MG63 (cell line): ENCODE data around the gene SND1. TPM values are rescaled to one million over a fixed set of nuclear protein-coding genes. Genes with fewer than 3 reads are reported as not detected.
A peak's percentile ranks its signal among the peaks of the same experiment; 100 is the strongest.

Experiments used
- DNase-seq: peaks from one replicate; pipeline ENCODE4 v3.0.0-alpha.2; 2020
- H3K27me3 ChIP-seq: fragments of 250-450 bp; sonication (Bioruptor Pico); 2 replicates; pipeline ENCODE4 v1.5.1; 2020; ENCODE audit warnings: mild to moderate bottlenecking, moderate library complexity
- H3K36me3 ChIP-seq: fragments of 250-450 bp; sonication (Bioruptor Pico); 2 replicates; pipeline ENCODE4 v1.5.1; 2020; ENCODE audit warnings: mild to moderate bottlenecking, moderate library complexity
- H3K4me3 ChIP-seq: fragments of 250-450 bp; sonication (Bioruptor Pico); 2 replicates; pipeline ENCODE4 v1.5.1; 2020; ENCODE audit warnings: mild to moderate bottlenecking, moderate library complexity
- H3K9me3 ChIP-seq: fragments of 250-450 bp; sonication (Bioruptor Pico); 2 replicates; pipeline ENCODE4 v1.5.1; 2020; ENCODE audit warnings: mild to moderate bottlenecking, moderate library complexity
- total RNA-seq: library from RNA; depleted of rRNA; stranded (reverse); fragments of >200 nt; shearing (Covaris generic); gene quantifications from 2 replicates; pipeline ENCODE4 v1.2.3, GENCODE V29; 2014; ENCODE audit warnings: low replicate concordance

The SND1 gene
- total RNA-seq, 1 experiment from 2014 or later: 66.4 TPM

DNA sequence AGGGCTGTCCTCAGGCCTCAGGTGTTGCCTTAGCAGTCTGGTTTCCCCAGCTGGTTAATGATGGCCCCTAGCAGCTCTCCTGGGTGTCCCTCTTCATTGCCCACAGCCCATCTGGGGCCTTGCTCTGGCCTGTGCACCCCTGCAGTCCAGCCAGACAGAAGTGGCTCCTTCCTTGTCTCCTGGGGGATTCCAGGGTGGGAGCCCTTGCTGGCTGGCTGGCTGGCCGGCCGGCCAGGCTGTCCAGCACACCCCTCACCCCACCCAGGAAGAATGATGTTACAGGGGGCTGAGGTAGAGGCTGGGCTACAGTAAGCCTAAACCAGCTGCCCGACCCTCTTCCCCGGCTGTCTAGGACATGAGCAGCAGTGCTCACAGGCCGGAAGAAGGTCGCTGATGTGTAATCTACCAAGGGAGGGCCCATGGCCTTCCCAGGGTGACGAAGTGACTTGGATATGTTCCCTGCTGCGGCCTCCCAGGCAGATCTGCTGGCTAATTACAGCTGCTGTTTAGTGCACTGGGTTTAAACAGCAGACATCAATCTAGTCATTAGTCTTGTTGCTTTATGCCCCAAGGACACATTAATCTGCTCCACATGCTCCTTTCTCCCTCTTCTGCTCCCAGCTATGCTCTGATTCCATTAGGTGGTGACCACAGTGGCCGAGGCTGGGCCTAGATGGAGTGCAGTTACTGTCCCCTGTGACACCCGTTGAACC lies 433.1 kb downstream of the SND1 start:
- no peak for DNase-seq
- H3K36me3 ChIP-seq: no peaks in the 10 kb centered on the region

DNA sequence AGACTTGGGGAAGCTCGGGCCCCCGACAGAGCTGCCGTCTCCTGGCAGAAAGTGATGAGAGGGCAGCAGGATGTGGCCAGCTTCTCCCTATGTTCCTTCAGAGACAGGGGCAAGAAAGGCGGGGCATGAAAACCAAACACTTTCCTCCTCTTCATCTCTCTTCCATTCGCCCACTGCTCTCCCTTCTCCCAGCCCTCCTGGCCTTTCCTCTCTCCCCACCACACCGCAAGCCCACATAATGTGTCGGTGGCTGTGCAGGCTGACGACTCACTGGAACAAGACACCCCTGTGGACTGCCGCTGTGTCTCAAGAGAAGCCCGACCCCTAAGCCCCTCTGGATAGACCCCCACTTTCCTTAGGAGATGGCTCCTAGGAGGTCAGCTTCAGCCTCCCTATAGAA lies 438.5 kb downstream of the SND1 start:
- DNase-seq: no peak
- no peaks in the 10 kb centered on the region for H3K36me3 ChIP-seq
- no peaks in the 10 kb centered on the region for H3K27me3 ChIP-seq
- H3K4me3 ChIP-seq: no peak overlapping the region
- no peaks in the 10 kb centered on the region for H3K9me3 ChIP-seq

More for the DNA sequence above, 433.1 kb downstream of the SND1 start:
- H3K4me3 ChIP-seq: no peak overlapping the region
- H3K27me3 ChIP-seq: no peaks in the 10 kb centered on the region
- no peaks in the 10 kb centered on the region for H3K9me3 ChIP-seq

DNA sequence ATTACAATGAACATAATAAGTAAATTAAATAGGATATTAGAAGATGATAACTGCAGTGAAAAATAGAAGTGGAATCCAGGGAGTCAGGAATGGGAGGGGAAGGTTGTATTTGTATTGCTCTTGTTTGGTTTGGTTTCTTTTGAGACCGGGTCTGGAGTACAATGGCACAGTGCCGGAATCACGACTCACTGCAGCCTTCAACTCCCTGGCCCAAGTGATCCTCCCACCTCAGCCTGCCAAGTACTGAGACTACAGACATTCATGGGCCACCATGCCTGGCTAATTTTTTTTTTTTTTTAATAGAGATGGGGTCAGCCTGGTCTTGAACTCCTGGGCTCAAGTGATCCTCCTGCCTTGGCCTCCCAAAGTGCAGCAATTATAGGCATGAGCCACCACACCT lies 439.1 kb downstream of the SND1 start:
- no peak overlapping the region for H3K4me3 ChIP-seq
- no peaks in the 10 kb centered on the region for H3K36me3 ChIP-seq
- peak; percentile 45 for DNase-seq
- H3K27me3 ChIP-seq: no peaks in the 10 kb centered on the region
- no peaks in the 10 kb centered on the region for H3K9me3 ChIP-seq

DNA sequence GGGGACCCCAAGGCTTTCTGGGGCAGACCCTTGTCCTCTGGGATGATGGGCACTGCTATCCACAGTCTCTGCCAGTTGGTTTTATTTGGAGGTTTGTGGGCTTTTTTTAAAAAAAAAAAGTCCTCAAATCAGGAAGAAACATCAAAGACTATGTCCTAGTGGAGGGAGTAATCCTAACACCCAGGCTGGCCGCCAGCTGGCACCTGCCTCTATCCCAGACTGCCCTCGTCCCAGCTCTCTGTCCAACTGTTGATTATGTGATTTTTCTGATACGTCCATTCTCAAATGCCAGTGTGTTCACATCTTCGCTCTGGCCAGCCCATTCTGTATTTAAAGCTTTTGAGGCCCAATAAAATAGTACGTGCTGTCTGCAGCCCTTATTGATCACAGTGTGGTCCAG lies 440.2 kb downstream of the SND1 start:
- Histone ChIP-seq H3K4me3 (no peak overlapping the region), H3K36me3 (no peaks in the 10 kb centered on the region), H3K9me3 (no peaks in the 10 kb centered on the region), H3K27me3 (no peaks in the 10 kb centered on the region)
- DNase-seq: no peak

DNA sequence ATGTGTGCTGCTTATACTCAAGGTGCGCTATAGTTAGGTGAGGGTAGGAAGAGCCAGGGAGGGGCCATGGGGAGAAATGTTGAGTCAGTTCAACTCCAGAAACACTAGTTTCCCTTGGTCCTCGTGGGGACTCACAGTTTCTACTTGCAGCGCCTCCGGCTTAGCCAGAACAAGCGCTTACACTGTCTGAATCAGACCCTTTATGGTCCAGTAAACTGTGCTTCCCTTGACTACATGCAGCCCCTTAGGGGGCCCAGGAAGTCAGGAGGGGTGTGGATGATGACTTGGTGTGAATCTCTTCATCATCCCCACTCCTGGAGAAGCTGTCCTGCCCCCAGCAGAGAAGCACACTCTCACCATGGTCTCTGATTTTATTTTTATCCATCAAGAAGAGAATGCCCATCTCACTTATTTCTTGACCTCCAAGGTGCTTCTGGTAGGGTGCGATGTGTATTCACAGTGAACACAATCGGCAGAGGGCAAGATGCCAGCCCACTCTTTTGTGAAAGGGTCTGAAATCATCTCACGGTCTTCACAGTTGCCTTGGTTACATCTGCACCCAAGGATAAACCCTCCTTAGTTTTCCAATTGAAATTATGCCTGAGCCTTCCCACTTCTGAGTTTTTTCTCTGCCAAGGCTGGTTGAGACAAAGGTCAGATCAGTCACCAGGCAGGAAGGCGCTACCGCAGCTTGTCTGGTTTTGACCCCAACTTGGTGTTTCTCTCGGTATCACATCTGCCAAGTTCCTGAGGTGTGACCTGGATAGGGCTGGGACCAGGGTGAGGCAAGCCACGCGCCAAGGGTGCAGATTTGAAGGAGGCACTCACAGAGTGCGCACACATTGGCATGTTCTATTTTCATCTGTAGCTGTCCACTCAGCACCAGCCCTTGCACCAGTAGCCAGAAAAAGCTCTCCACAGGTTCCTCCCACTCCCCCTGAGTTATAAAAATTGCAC lies 441.9 kb downstream of the SND1 start:
- Histone ChIP-seq H3K27me3 (no peaks in the 10 kb centered on the region), H3K4me3 (no peak overlapping the region), H3K36me3 (no peaks in the 10 kb centered on the region; the same call in 1 of the 2 replicates), H3K9me3 (no peaks in the 10 kb centered on the region)
- DNase-seq: no peak

DNA sequence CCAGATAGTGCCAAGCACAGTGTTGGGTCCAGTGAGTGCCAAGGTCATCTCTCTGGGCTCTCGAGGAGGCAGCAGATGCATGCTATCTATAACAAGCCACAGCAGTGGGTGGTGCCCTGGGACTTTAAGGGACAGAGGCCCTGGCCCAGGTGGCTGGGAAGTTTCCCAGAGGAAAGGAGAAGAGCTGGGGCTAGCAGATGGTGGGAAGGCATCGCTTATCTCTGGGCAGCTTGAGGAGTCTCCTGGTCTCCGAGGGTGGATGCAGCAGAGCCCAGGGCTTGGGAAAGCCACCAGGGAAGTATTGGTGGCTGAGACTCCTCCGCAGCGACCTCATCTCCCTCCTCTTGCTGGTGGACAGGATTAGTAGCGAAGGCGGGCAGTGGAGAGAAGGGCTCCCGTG lies 442.7 kb downstream of the SND1 start:
- Histone ChIP-seq H3K27me3 (no peaks in the 10 kb centered on the region), H3K36me3 (no peaks in the 10 kb centered on the region; the same call in 1 of the 2 replicates), H3K9me3 (no peaks in the 10 kb centered on the region), H3K4me3 (no peak overlapping the region)
- DNase-seq: no peak

DNA sequence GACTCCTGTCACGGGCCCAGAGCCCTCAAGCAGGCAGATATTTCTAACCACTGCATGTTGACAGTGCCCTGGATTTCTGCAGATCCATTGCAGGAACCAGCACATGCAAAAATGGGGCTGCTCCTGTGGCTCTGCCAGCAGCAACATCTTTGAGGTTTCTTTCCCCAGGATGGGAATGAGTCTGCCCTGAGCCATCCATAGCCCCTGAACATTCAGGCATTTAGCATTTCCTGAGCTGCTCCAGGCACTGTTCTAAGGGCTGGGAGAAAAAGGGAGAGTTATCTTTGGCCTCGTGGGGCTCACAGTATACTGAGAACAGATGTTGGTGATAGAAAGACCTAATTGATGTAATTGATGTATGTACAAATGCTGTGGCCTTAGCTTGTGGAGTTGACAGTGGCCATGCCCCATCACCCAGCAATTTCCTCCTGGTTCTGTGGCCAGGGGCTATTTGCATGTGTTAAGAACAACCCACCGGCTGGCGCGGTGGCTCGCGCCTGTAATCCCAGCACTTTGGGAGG lies 445.3 kb downstream of the SND1 start:
- no peaks in the 10 kb centered on the region; the same call in 1 of the 2 replicates for H3K36me3 ChIP-seq
- DNase-seq: no peak
- H3K27me3 ChIP-seq: no peaks in the 10 kb centered on the region
- H3K4me3 ChIP-seq: no peak overlapping the region
- H3K9me3 ChIP-seq: no peaks in the 10 kb centered on the region

DNA sequence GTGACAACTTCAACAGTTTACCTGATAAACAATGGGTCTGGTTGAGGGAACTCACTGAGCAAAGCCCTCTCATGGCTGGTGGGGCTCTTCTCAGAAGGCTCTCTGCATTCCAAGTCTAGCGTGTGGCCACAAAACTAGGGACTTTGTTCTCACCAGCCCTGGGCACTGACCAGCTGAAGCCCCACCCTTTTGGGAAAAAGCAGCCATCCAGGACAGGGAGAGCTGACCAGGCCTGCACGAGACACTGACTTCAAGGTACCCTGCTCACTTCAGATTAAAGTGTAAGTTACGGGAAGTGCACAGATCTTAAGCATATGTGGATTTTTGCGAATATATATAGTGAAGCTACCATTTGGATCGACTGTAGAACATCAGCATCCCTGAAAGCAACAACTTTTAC lies 446.6 kb downstream of the SND1 start:
- H3K9me3 ChIP-seq: no peaks in the 10 kb centered on the region
- no peak for DNase-seq
- H3K27me3 ChIP-seq: no peaks in the 10 kb centered on the region
- H3K36me3 ChIP-seq: no peaks in the 10 kb centered on the region; the same call in 1 of the 2 replicates
- no peak overlapping the region for H3K4me3 ChIP-seq

DNA sequence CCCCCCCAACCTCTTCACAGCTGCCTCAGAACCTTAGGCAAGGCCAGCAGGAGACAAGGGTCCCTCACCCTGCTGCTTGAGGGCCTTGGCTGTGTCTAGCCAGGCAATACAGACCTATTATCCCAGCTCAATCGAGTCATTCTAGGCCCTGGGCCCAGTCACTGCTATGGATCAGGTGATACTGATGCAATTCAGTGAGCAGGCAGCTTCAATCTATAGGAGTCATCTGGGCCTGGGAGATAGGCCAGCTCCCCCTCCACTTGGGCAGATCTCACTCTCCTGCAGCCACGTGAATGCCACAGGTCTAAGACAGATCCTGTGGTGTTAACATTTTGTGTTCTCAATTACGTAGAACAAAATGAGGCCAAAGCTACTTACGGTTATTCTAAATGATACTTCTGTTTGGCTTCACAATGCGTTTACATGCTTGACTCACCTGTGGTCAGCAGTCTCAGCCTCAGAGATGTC lies 447.2 kb downstream of the SND1 start:
- Histone ChIP-seq H3K27me3 (no peaks in the 10 kb centered on the region), H3K4me3 (no peak overlapping the region), H3K9me3 (no peaks in the 10 kb centered on the region), H3K36me3 (no peaks in the 10 kb centered on the region; the same call in 1 of the 2 replicates)
- peak; percentile 43 for DNase-seq

DNA sequence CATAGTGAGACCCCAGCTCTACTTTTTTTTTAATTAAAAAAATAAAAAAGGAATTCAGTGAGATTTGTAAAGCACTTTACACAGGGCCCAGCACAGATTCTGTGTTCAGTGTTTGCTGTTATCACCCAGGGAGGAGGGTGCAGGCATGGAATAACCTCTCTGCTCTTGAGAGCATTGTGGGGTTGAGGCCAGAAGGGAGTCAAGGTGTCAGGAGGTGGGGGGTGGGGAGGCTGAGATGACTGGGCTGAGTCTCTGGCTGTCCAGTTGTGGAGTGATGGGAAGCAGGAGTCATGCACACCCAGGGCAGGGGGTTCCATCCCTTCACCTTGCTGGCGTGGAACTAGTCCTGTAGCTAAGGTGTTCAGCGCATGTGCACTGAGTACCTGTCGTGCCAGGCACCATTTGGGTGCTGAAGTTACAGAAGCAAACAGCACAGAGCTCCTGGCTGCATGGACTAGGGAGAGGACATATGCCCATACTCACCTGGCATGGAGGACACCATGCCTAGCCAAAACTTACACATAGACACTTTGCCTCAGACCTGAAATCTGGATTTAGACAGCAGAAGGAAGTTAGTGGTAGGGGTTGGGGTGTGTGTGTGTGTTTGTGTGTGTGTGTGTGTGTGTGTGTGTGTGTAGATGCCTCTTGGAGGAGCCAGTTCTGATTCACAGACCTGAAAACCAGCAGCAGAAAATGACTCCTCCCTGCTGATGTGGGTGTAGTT lies 448.4 kb downstream of the SND1 start:
- Histone ChIP-seq H3K36me3 (no peaks in the 10 kb centered on the region; the same call in 1 of the 2 replicates), H3K9me3 (no peaks in the 10 kb centered on the region), H3K27me3 (no peaks in the 10 kb centered on the region), H3K4me3 (no peak overlapping the region)
- no peak for DNase-seq

DNA sequence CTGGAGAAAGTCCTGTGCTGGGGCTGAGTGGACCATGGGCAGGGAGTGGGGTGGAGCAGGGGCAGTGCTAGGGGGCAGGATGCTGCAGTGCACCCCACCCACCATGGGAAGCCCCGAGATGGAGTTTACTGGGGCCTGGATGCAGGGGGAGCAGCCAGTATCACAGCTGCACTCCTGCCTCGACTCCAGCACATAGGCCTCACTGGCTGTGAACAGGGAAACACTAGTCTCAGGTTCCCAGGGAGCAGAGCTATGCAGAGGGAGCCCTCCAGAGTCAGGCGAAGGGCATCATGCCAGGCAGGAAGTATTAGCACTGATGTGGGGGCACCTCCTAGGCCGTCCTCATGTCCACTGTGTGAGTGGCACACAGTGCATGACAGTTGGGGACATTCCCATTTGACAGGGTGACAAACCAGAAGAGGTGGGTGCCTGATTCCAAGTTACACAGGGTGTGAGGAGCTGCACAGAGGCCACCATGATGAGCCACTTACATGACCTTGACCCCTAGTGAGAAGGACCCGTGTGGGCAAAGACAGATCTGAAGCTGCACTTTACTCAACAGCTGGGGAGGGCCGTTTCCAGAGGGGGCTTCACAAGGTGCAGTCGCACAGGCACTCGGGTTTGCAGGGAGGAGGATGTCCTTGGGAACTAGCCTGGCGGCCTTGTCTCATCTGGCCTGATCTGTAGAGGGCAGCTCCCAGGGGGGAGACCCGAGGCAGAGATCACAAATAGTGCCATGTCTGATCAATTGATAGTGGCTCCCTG lies 449.1 kb downstream of the SND1 start:
- H3K4me3 ChIP-seq: no peak overlapping the region
- H3K36me3 ChIP-seq: no peaks in the 10 kb centered on the region; the same call in 1 of the 2 replicates
- no peaks in the 10 kb centered on the region for H3K9me3 ChIP-seq
- no peak for DNase-seq
- H3K27me3 ChIP-seq: no peaks in the 10 kb centered on the region

DNA sequence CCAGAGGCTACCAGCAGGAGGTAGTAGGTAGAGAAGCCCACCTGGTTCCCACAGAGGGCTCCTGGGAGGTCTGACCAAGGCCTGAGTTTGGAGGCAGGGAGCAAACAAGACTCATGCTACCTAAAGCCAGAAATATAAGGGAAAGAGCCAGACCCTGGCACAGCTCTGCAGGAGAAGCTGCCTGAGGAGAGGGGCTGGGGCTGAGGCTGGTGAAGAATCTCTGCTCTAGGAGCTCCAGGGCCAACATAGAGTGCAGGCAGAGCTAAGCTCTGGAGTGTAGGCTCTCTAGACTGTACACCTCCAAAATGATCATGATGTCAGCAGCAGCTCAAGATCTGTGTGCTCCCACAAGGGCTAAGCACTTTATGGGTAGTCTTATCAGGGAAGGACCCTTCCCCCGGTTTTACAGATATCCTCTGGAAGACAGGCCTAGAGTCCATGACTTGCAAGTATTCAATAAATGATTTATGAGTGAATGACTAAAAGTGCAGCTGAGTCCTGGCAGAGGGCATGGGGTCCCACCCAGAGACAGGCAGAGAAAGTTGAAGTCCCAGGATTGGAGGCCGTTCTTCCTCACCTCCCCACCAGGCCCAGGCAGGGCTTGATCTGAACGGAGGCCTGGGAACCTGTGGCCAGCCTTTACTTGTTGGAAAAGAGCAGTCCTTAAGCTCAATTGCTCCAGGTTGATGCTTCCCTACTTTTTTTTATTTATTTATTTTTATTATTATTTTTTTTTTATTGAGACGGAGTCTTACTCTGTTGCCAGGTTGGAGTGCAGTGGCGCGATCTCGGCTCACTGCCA lies 450.7 kb downstream of the SND1 start:
- no peak for DNase-seq

DNA sequence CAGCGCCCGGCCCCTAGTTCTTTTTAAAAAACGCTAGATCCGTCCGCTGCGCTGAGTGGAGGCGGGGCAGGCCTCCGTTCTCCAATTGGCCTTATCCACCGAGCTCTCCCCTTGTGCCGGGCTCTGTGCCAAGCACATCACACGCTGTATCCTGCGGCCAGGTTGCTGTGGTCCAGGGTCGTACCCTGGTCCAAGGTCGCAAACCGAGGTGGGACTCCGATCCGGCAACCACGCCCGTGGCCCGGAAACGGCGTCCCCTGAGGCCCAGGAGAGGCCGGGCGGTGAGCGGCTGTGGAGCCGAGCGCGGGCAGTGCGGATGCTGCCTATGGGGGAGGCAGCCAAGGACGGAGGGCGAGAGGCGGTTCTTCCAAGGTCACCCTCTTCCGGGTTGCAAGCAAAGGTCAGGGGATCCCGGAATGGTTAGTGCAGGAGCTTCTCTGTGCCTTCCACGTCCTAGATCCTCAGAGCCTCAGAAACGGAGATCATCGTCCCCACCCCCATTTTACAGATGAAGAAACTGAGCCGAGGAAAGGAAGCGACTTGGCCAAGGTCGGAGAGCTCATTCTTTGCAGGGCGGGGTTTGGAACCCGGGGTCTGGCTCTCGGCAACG lies 451.6 kb downstream of the SND1 start:
- peak; percentile 13 for DNase-seq
- Histone ChIP-seq H3K4me3 (no peak overlapping the region), H3K9me3 (no peaks in the 10 kb centered on the region), H3K36me3 (no peaks in the 10 kb centered on the region; the same call in 1 of the 2 replicates), H3K27me3 (no peaks in the 10 kb centered on the region)

More for the DNA sequence above, 450.7 kb downstream of the SND1 start:
- Histone ChIP-seq H3K27me3 (no peaks in the 10 kb centered on the region), H3K4me3 (no peak overlapping the region), H3K36me3 (no peaks in the 10 kb centered on the region; the same call in 1 of the 2 replicates), H3K9me3 (no peaks in the 10 kb centered on the region)

DNA sequence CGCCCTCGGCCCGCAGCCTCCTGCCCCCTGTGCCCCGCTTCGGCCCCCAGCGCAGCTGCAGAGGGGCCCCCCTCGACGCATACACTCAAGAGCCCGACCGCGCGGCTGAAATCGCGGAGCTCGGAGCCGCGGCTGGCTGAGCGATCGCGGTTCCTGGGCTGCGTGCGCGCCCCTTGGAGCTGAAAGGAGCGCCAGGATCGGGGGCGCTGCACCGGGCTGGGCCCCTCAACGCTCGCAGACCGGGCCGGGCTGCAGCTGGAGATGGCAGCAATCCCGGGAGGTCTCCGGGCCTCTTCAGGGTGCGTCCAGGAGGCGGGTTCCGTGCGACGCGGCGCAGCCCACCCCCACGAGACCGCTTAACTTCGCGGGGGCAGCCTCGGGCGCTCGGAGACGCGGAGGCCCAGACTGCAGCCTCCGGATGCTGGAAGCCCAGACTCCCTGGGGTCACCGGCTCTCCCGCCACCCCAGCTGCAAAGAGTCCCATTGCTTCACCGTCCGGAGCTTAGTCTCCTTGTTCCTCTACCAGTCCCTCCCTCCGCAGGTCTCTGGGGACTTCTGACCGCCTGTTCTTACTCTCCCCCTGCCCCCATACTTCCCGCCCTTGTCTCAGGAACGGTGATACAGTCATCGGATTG lies 452.2 kb downstream of the SND1 start:
- H3K27me3 ChIP-seq: no peaks in the 10 kb centered on the region
- no peaks in the 10 kb centered on the region for H3K9me3 ChIP-seq
- no peaks in the 10 kb centered on the region for H3K36me3 ChIP-seq
- no peak overlapping the region for H3K4me3 ChIP-seq
- no peak for DNase-seq
